ENCODE results near the gene NAP1L1. TPM values are rescaled to one million over a fixed set of nuclear protein-coding genes. Genes with fewer than 3 reads are reported as not detected.

The NAP1L1 gene
- total RNA-seq, 1 donor from 2014 or later = 1,539 TPM

- peaks cover 6% of the 10 kb centered on the region for H3K27me3 Mint-ChIP-seq (ENCODE audit: insufficient read depth, low read depth)
- no peak for TF ChIP-seq EZH2phosphoT487 (IDR thresholded peaks at IDR 0.05)
- TF ChIP-seq, protein P1, sequence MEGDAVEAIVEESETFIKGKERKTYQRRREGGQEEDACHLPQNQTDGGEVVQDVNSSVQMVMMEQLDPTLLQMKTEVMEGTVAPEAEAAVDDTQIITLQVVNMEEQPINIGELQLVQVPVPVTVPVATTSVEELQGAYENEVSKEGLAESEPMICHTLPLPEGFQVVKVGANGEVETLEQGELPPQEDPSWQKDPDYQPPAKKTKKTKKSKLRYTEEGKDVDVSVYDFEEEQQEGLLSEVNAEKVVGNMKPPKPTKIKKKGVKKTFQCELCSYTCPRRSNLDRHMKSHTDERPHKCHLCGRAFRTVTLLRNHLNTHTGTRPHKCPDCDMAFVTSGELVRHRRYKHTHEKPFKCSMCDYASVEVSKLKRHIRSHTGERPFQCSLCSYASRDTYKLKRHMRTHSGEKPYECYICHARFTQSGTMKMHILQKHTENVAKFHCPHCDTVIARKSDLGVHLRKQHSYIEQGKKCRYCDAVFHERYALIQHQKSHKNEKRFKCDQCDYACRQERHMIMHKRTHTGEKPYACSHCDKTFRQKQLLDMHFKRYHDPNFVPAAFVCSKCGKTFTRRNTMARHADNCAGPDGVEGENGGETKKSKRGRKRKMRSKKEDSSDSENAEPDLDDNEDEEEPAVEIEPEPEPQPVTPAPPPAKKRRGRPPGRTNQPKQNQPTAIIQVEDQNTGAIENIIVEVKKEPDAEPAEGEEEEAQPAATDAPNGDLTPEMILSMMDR (IDR thresholded peaks at IDR 0.05) = no peak
- no peak for TF ChIP-seq EZH2 (IDR thresholded peaks at IDR 0.05)
- Histone ChIP-seq H3K4me2 (no peak overlapping the region), H3K4me1 (peaks cover 21% of the 10 kb centered on the region), H3F3A (ENCODE audit: low read depth) (peaks cover 64% of the 10 kb centered on the region), H3K79me2 (ENCODE audit: low read depth) (no peaks in the 10 kb centered on the region), H3K9ac (no peak overlapping the region), H3K27me3 (peaks cover 15% of the 10 kb centered on the region), H3K4me3 (no peak overlapping the region), H3K27ac (no peak overlapping the region), H3K36me3 (no peaks in the 10 kb centered on the region), H2AFZ (replicated peaks) (no peak overlapping the region), H4K20me1 (ENCODE audit: low read depth) (peaks cover 44% of the 10 kb centered on the region), H3K9me3 (ENCODE audit: low read depth) (no peaks in the 10 kb centered on the region)
- no peak for DNase-seq (ENCODE audit: low spot score)
- H3K9me3 Mint-ChIP-seq = no peaks in the 10 kb centered on the region
- H3K4me3 Mint-ChIP-seq = no peak overlapping the region
- H3K36me3 Mint-ChIP-seq = no peaks in the 10 kb centered on the region
- no peak overlapping the region for H3K27ac Mint-ChIP-seq
- H3K4me1 Mint-ChIP-seq = peaks cover 23% of the 10 kb centered on the region
Observed at GRCh38 chr12:76035045-76035444, 49.4 kb downstream of the NAP1L1 start.

DNA sequence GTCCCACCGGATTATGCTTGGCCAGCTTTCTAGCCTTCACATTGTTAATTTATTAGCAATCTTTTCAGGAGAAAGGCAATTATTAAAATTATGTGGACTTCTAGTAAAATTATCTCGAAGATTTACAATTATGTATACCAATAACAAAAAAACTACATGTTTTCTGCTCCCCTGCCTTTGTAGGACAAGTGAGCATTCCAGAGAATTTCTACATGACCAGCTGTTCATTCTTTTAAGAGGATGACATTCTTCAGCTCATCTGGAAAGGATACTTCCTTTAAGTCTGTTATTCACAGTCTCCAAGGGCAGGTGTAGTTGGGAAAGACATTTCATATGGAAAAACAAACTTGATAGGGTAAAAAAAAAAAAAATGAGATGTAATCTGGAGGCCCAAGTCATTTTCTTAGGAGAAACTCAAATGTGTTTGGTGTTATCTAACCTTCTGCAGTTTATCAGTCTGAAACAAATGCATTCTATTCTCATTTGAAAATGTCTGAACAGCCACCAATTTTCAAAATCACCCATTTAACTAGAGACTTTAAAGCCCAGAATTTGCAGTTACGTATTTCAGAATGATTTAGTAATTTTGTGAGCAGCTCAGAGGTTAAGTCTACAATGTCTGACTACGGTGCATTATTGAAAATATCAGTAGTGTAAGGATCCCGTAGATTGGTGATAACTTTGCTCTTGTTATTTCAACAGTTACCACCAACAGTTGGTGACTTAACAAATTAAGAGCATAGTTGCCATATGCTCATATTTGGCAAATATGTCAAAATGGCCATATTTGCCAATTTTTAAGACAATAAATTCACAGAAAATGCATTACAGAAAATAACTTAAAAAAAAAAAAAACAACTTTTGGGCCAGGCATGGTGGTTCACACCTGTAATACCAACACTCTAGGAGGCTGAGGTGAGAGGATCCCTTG, 51.1 kb downstream of the NAP1L1 start:
- H3K27ac Mint-ChIP-seq = no peak overlapping the region

GRCh38 chr12:76032043-76032981, 52.2 kb downstream of the NAP1L1 start:
- peak overlapping the region; percentile 98 for H3K4me3 Mint-ChIP-seq
- no peak overlapping the region for H3K27ac ChIP-seq
- H3K4me1 ChIP-seq = peaks cover 25% of the 10 kb centered on the region
- H3K36me3 ChIP-seq = no peaks in the 10 kb centered on the region
- TF ChIP-seq, protein P1 (IDR thresholded peaks at IDR 0.05) = no peak
- TF ChIP-seq EZH2 (IDR thresholded peaks at IDR 0.05) (no peak), EZH2phosphoT487 (IDR thresholded peaks at IDR 0.05) (no peak)
- peaks cover 29% of the 10 kb centered on the region for H3K27me3 ChIP-seq
- H3K36me3 Mint-ChIP-seq = no peaks in the 10 kb centered on the region
- peak overlapping the region; percentile 9 for H3K9ac ChIP-seq
- H3K9me3 ChIP-seq (ENCODE audit: low read depth) = no peaks in the 10 kb centered on the region
- peaks cover 19% of the 10 kb centered on the region for H4K20me1 ChIP-seq (ENCODE audit: low read depth)
- peak overlapping the region; percentile 92 for H2AFZ ChIP-seq (replicated peaks)
- peak overlapping the region; percentile 72 for H3K4me3 ChIP-seq
- peak; percentile 67 for DNase-seq (ENCODE audit: low spot score)
- H3K9me3 Mint-ChIP-seq = no peaks in the 10 kb centered on the region
- peaks cover 6% of the 10 kb centered on the region for H3K27me3 Mint-ChIP-seq (ENCODE audit: insufficient read depth, low read depth)
- H3K4me2 ChIP-seq = peak overlapping the region; percentile 100
- peaks cover 31% of the 10 kb centered on the region for H3K4me1 Mint-ChIP-seq
- H3F3A ChIP-seq (ENCODE audit: low read depth) = peaks cover 37% of the 10 kb centered on the region
- H3K27ac Mint-ChIP-seq = peak overlapping the region; percentile 93
- peaks cover 19% of the 10 kb centered on the region for H3K79me2 ChIP-seq (ENCODE audit: low read depth)

More for the DNA sequence above, 51.1 kb downstream of the NAP1L1 start:
- Histone ChIP-seq H3K79me2 (ENCODE audit: low read depth) (peaks cover 17% of the 10 kb centered on the region), H4K20me1 (ENCODE audit: low read depth) (peaks cover 29% of the 10 kb centered on the region), H3K27ac (no peak overlapping the region), H3K9ac (no peak overlapping the region), H3K27me3 (peaks cover 29% of the 10 kb centered on the region), H3K4me3 (peak overlapping the region; percentile 72), H3K9me3 (ENCODE audit: low read depth) (no peaks in the 10 kb centered on the region), H2AFZ (replicated peaks) (no peak overlapping the region), H3K4me1 (peaks cover 35% of the 10 kb centered on the region), H3F3A (ENCODE audit: low read depth) (peaks cover 48% of the 10 kb centered on the region), H3K4me2 (peak overlapping the region; percentile 100), H3K36me3 (no peaks in the 10 kb centered on the region)
- Mint-ChIP-seq H3K4me3 (peak overlapping the region; percentile 98), H3K27me3 (ENCODE audit: insufficient read depth, low read depth) (peaks cover 6% of the 10 kb centered on the region), H3K9me3 (no peaks in the 10 kb centered on the region), H3K36me3 (no peaks in the 10 kb centered on the region), H3K4me1 (peaks cover 37% of the 10 kb centered on the region)
- peak; percentile 16 for DNase-seq (ENCODE audit: low spot score)
- TF ChIP-seq EZH2 (IDR thresholded peaks at IDR 0.05) = no peak
- no peak for TF ChIP-seq EZH2phosphoT487 (IDR thresholded peaks at IDR 0.05)
- TF ChIP-seq, protein P1 (IDR thresholded peaks at IDR 0.05) = no peak
